C4-2B (cell line): ENCODE measurements around the gene LRPAP1.

Source experiments
- H3K27ac ChIP-seq: fragments of 450-650 bp; 2 replicates; pipeline ENCODE4 v1.5.1; 2017
- CTCF ChIP-seq: fragments of 450-650 bp; conservative IDR thresholded peaks from 2 replicates; pipeline ENCODE4 v1.5.1; 2017; ENCODE audit warnings: mild to moderate bottlenecking
- ZFX ChIP-seq: fragments of 450-650 bp; IDR thresholded peaks from 2 replicates; pipeline ENCODE4 v1.6.1; 2017

Gene LRPAP1

GRCh38 chr4:3497523-3498389, 34.5 kb downstream of the LRPAP1 start:
- TF ChIP-seq ZFX (no peak), CTCF (no peak)
- no peak overlapping the region for H3K27ac ChIP-seq

GRCh38 chr4:3497095-3497494, 35.1 kb downstream of the LRPAP1 start:
- TF ChIP-seq ZFX, result no peak
- no peak for TF ChIP-seq CTCF
- H3K27ac ChIP-seq, result no peak overlapping the region

- TF ChIP-seq ZFX (no peak), CTCF (no peak)
- no peak overlapping the region for H3K27ac ChIP-seq
Observed at GRCh38 chr4:3496021-3496420, 36.2 kb downstream of the LRPAP1 start.

- no peak overlapping the region for H3K27ac ChIP-seq
- TF ChIP-seq CTCF (no peak), ZFX (no peak)
Observed at GRCh38 chr4:3495204-3495975, 36.8 kb downstream of the LRPAP1 start.

GRCh38 chr4:3494462-3494871, 37.8 kb downstream of the LRPAP1 start:
- TF ChIP-seq CTCF, result no peak
- TF ChIP-seq ZFX, result no peak

GRCh38 chr4:3493720-3494461, 38.3 kb downstream of the LRPAP1 start:
- TF ChIP-seq ZFX, result no peak
- TF ChIP-seq CTCF, result no peak
- H3K27ac ChIP-seq, result no peak overlapping the region

More at GRCh38 chr4:3494462-3494871, 37.8 kb downstream of the LRPAP1 start:
- H3K27ac ChIP-seq, result no peak overlapping the region
